ENCODE measurements around the gene UGT2A1. TPM values are rescaled to one million over a fixed set of nuclear protein-coding genes. Genes with fewer than 3 reads are reported as not detected.

The UGT2A1 gene
- total RNA-seq, 2 donors from 2014 or later = not detected

DNA sequence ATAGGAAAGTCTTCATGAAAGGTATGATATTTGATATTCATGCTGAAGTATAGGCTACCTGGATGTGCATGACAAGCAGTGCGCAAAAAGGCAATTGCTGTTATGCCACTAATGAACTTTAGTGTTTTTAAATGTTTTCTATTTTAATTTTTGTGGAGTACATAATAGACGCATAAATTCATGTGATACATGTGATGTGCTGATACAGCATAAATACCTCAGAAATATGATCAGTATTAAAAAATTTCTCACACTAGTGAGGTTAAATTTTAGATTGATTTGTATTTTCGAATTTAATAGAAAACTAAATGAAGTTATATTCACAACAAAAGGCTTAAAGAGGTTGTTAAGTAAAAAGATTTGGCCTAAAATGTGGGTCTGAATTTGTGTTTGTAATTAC, 2.2 kb downstream of the UGT2A1 start:
- intact Hi-C loops (cut with DNase I) = no loop called here
- Histone ChIP-seq H3K36me3 (no peaks in the 10 kb centered on the region), H3K27me3 (no peaks in the 10 kb centered on the region), H3K4me1 (no peaks in the 10 kb centered on the region), H3K9ac (ENCODE audit: low read depth in 2 of 2, low read length in 2 of 2) (no peak overlapping the region), H3K27ac (no peak overlapping the region), H3K9me3 (no peaks in the 10 kb centered on the region), H3K4me3 (no peak overlapping the region)
- TF ChIP-seq, protein P1, sequence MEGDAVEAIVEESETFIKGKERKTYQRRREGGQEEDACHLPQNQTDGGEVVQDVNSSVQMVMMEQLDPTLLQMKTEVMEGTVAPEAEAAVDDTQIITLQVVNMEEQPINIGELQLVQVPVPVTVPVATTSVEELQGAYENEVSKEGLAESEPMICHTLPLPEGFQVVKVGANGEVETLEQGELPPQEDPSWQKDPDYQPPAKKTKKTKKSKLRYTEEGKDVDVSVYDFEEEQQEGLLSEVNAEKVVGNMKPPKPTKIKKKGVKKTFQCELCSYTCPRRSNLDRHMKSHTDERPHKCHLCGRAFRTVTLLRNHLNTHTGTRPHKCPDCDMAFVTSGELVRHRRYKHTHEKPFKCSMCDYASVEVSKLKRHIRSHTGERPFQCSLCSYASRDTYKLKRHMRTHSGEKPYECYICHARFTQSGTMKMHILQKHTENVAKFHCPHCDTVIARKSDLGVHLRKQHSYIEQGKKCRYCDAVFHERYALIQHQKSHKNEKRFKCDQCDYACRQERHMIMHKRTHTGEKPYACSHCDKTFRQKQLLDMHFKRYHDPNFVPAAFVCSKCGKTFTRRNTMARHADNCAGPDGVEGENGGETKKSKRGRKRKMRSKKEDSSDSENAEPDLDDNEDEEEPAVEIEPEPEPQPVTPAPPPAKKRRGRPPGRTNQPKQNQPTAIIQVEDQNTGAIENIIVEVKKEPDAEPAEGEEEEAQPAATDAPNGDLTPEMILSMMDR (IDR thresholded peaks at IDR 0.05) = no peak
- DNase-seq = no peak

DNA sequence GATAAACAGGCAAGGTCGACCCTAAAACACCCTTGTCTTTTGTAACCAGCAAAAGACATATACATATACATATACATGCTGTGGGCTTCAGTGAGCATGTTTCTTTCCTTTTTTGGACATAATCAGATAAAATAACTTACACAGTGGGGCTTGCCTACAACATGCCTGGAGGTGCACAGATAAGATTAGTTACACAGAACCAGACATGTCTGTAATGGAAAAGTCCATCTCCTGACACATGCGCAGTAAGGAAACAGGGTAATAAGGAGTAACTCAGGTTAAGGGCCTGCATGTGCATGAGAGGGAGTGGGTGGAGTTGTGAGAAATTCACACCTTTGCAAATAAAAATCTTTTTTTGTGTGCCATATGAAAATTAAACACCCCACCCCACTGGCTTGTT, 3.4 kb downstream of the UGT2A1 start:
- no peak overlapping the region for H3K27ac ChIP-seq
- H3K4me1 ChIP-seq = no peaks in the 10 kb centered on the region
- intact Hi-C loops (cut with DNase I) = no loop called here
- no peaks in the 10 kb centered on the region for H3K36me3 ChIP-seq
- no peak overlapping the region for H3K9ac ChIP-seq (ENCODE audit: low read depth in 2 of 2, low read length in 2 of 2)
- no peak overlapping the region for H3K4me3 ChIP-seq
- H3K27me3 ChIP-seq = no peaks in the 10 kb centered on the region
- TF ChIP-seq, protein P1 (IDR thresholded peaks at IDR 0.05) = no peak
- H3K9me3 ChIP-seq = no peaks in the 10 kb centered on the region
- no peak for DNase-seq

DNA sequence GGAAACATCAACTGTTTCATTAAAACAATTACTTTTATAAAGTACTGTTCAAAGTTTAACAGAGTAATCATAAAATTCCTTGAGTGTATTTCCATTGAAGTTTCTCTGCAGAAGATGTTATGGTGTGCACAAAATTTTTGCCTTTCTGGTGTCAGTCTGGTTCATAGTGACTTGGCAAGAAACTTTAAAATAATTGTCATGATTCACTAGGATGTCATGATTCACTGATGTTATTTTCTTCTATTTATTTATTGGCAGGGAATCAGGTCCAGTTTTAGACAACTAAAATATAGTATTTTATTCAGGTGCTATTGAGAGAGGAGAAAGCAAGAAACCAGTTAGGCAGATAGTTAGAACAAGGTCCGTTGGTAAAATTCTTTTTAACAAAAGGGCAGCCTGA, 3.8 kb downstream of the UGT2A1 start:
- DNase-seq = no peak
- no peaks in the 10 kb centered on the region for H3K9me3 ChIP-seq
- TF ChIP-seq, protein P1 (IDR thresholded peaks at IDR 0.05) = no peak
- no peak overlapping the region for H3K27ac ChIP-seq
- intact Hi-C loops (cut with DNase I) = no loop called here
- H3K9ac ChIP-seq (ENCODE audit: low read depth in 2 of 2, low read length in 2 of 2) = no peak overlapping the region
- no peaks in the 10 kb centered on the region for H3K4me1 ChIP-seq
- H3K27me3 ChIP-seq = no peaks in the 10 kb centered on the region
- no peaks in the 10 kb centered on the region for H3K36me3 ChIP-seq
- H3K4me3 ChIP-seq = no peak overlapping the region

DNA sequence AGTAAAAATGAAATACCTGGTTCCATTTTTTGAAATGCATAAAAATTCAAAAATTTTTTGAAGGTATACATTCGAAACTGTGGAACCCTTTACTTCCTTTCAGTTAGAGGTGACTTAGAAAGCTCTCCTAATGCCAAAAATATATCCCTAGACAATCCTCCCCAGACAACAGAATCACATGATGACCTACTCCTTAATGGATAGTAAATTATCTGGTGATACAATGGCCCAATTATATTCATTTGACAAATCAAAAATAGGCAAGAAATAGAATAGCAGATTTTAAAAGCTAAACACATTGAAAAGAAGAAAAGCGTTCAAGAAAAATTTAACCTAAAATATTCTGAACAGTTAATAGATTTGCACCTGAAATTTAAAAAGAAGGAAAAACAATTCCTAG, 10.1 kb downstream of the UGT2A1 start:
- Histone ChIP-seq H3K4me1 (no peaks in the 10 kb centered on the region), H3K9ac (ENCODE audit: low read depth in 2 of 2, low read length in 2 of 2) (no peak overlapping the region), H3K4me3 (no peak overlapping the region), H3K36me3 (no peaks in the 10 kb centered on the region), H3K27ac (no peak overlapping the region), H3K9me3 (no peaks in the 10 kb centered on the region), H3K27me3 (no peaks in the 10 kb centered on the region)
- TF ChIP-seq, protein P1 (IDR thresholded peaks at IDR 0.05) = no peak
- intact Hi-C loops (cut with DNase I) = no loop called here
- no peak for DNase-seq

DNA sequence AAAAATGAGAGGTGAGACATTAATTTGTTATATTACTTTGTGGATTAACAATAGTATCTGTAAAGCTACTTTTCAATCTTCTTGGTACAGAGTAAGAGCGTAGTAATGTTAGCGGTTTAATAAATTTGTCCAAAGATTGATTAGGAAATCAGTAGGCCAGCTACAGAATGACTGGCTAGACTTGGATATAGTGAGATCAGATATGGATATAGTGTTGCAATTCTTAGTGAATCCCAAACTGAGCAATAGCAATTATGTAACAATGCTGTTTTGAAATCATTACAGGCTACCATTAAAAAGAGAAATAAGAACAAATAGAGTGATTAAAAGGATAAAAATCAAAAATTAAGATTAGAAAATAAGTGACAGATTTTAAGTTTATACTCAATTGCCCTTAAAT, 12.8 kb downstream of the UGT2A1 start:
- no peaks in the 10 kb centered on the region for H3K27me3 ChIP-seq
- DNase-seq = no peak
- TF ChIP-seq, protein P1 (IDR thresholded peaks at IDR 0.05) = no peak
- no peaks in the 10 kb centered on the region for H3K9me3 ChIP-seq
- no peak overlapping the region for H3K4me3 ChIP-seq
- intact Hi-C loops (cut with DNase I) = no loop called here
- H3K9ac ChIP-seq (ENCODE audit: low read depth in 2 of 2, low read length in 2 of 2) = no peak overlapping the region
- no peaks in the 10 kb centered on the region for H3K36me3 ChIP-seq
- no peaks in the 10 kb centered on the region for H3K4me1 ChIP-seq
- H3K27ac ChIP-seq = no peak overlapping the region

DNA sequence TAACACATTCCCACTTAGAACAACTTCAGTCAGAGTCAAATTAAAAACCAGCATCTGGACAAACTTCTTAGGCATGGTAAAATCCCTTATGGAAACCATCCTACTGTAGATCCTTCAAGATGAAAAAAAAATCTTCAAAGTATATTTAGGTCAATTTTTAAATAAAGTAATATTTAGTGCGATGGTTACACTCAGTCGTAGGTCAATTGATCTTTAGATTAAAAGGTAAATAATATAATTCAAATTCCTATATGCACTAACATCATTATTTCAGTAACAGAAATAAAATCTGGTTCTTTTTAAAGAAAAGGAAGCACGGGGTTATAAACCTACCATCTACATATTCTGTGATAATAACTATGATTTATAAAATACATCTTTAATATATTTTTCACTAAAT, 13.5 kb downstream of the UGT2A1 start, which contains the start of gene UGT2A2:
Gene UGT2A2, minus strand, starts transcription at position 101 of the 400 bp plus-strand sequence. Its CDS starts 2 bp downstream, at position 99.
- H3K9me3 ChIP-seq = no peaks in the 10 kb centered on the region
- no peaks in the 10 kb centered on the region for H3K4me1 ChIP-seq
- H3K9ac ChIP-seq (ENCODE audit: low read depth in 2 of 2, low read length in 2 of 2) = no peak within 1 kb of the TSS
- TF ChIP-seq, protein P1 (IDR thresholded peaks at IDR 0.05) = no peak
- no peaks in the 10 kb centered on the region for H3K36me3 ChIP-seq
- H3K27ac ChIP-seq = no peak within 1 kb of the TSS
- no peak for DNase-seq
- H3K4me3 ChIP-seq = no peak within 1 kb of the TSS
- H3K27me3 ChIP-seq = no peaks in the 10 kb centered on the region
- intact Hi-C loops (cut with DNase I) = no loop called here
